GM21423 (cell line): ENCODE data around the gene ZNF101.
A peak's percentile ranks its signal among the peaks of the same experiment; 100 is the strongest.

Source experiments
- ATAC-seq: cut with Tn5 transposase; IDR thresholded peaks from one replicate; pipeline ENCODE4 v1.9.1; 2021; ENCODE audit warnings: mild to moderate bottlenecking, moderate library complexity; ENCODE audit not compliant: unreplicated experiment

The ZNF101 gene

DNA sequence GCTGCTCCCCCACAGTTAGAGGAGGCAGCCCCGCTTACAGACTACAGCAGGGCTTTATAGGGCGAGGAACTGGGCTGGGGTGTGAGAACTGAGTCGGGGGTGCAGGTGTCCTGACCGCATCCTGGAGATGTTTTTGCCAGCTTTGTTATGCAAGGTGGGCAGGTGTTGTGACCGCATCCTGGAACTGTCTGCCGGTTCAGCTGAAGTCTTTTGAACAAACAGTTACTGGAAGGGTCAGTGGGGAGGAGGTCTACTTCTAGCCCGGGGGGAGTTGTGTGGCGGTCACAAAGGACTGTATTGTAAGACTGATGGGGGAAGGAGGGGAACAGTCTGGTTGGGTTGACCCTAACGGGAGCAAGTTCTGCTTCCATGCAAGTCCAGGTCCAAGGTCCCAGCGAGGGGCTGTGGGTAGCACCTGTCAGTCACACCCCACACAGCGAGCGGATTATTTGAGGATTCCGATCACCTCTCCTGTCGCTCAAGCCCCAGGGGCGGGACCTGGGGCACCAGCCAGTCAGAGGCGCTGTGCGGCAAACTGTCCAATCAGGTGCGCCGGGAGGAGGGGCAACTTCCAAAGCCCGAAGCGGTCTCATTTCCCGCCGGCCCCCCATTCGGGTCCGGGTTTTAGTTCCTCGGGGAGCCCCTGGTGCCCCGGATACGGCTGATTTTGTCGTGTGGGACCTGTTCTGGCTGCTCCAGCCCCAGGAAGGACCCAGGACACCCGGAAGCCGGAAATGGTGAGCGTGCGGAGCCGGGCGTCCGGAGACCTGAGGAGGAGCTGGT, at the start of gene ZNF101:
Gene ZNF101 (plus strand): TSS at position 610 of the 783 bp plus-strand sequence. CDS start 125 bp downstream, at position 735.
- peak; percentile 59 for ATAC-seq

GRCh38 chr19:19619181-19619848, 49.3 kb upstream of the ZNF101 start:
- no peak for ATAC-seq

DNA sequence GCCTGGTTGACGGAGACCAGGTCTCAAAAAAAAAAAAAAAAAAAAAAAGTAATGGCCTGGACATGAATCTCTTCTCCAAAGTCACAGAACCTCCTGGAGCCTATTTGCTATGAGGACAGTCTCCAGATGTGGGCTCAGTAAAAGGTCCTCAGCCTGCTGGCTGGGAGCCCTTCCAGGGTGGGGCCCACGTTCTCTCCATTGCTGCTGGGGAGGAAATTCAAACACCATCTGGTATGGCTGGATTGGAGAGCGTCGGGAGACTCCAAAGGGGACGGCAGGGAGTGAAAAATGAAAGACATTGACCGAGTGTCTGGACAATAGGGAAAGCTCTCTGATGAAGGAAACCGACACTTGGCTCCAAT, 48.8 kb upstream of the ZNF101 start:
- no peak for ATAC-seq

- ATAC-seq, result no peak
Measured at GRCh38 chr19:19623383-19623782, 45.3 kb upstream of the ZNF101 start.

- ATAC-seq, result no peak
Measured at GRCh38 chr19:19624032-19624570, 44.5 kb upstream of the ZNF101 start.

DNA sequence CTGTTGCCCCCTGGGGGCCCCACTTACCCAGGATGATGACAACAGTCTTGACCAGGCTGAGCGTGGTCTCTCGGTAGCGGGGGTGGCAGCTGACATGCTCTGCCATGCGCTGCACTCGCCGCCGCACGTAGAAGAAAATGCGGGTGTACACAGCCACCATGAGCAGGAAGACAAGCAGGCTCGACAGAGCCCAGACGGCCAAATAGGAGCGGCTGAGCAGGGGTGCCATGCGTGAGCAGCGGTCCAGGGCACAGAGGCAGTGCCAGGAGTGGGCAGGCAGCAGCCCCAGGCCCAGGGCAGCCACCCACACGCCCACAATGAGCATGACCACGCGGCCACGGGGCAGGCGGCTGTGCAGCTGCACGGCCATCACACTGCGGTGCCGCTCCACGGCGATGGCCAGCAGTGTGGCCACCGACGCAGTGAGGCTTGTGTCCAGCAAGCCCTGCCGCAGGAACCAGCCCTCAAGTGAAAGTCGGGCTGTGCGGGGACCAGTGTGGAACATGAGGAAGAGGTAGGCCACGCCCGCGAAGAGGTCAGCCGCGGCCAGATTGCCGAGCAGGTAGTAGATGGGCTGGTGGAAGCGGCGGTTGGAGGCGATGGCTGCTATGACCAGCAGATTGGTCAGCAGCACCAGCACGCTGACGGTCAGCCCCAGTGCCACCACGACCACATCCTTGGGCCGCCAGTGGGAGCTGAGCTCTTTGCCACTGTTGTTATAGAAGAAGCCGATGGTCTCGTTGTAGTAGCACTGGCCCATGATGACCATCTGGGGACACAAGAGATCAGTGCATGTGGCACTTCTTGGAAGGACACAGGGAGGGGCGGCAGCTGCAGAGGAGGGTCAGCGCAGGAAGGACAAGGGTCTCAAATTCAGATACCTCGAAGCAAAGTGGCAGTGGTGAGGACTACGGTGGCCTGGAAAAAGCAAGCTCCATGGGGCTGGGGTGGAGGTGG, 41.8 kb upstream of the ZNF101 start:
- ATAC-seq, result no peak

GRCh38 chr19:19627621-19628500, 40.8 kb upstream of the ZNF101 start, which contains the start of gene LPAR2:
Gene LPAR2, minus strand, starts transcription at chr19:19628220. Its CDS starts 945 bp downstream, at chr19:19627275.
- peak; percentile 72 for ATAC-seq

DNA sequence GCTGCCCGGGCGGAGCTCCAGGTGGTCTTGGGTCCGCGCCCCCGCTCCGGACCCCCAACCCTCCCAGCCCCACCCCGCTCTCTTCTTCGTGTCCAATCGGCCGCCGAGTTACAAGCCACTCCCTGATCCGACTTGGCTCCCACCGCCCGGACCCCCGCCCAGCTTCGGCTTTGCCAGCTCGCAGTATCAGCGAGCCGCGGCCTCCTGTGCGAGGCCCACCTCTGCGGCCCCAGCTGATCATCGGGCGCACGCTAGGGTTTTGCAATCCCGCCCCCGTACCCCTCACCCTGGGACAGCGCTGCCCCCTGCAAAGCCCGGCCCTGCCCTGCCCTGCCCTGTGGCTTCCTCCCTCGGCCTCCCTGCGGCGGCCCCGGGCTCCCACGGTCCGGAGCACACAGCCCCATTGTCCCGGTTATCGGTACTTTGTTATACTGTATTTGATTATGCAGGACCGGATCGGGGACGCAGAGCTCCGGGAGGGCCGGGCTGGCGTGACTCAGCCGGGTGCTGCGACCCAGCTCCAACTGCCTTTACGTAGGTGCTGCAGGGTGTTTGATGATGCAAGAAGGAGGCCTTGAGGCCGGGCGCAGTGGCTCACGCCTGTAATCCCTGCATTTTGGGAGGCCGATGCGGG, 40.0 kb upstream of the ZNF101 start:
- ATAC-seq, result peak; percentile 14

- ATAC-seq, result no peak
Measured at GRCh38 chr19:19630062-19630414, 38.6 kb upstream of the ZNF101 start.

DNA sequence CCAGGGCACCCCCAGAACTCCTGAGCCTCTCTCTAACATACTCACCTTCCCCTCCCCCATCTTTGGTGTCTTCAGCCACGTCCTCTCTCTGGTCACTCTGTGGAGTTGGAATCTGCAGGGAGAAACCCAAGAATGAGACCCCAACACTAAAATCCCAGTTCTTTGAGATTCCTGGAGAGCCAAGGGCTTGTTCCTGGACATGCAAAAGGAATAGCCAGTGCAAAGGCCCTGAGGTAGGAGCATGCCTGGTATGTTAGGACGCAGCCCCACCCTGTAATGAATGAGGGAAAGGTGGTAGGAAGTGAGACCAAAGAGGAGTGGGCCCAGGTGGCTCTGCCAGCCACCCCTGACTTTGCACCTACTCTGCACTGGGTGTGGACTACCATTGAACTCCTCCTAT, 38.2 kb upstream of the ZNF101 start:
- ATAC-seq, result no peak

- ATAC-seq, result no peak
Measured at GRCh38 chr19:19631346-19631745, 37.3 kb upstream of the ZNF101 start.

- no peak for ATAC-seq
Measured at GRCh38 chr19:19632661-19633060, 36.0 kb upstream of the ZNF101 start.

- ATAC-seq, result no peak
Measured at GRCh38 chr19:19633711-19634515, 34.7 kb upstream of the ZNF101 start.

- no peak for ATAC-seq
Measured at GRCh38 chr19:19634516-19635312, 33.9 kb upstream of the ZNF101 start.

- no peak for ATAC-seq
Measured at GRCh38 chr19:19635313-19635702, 33.3 kb upstream of the ZNF101 start.

DNA sequence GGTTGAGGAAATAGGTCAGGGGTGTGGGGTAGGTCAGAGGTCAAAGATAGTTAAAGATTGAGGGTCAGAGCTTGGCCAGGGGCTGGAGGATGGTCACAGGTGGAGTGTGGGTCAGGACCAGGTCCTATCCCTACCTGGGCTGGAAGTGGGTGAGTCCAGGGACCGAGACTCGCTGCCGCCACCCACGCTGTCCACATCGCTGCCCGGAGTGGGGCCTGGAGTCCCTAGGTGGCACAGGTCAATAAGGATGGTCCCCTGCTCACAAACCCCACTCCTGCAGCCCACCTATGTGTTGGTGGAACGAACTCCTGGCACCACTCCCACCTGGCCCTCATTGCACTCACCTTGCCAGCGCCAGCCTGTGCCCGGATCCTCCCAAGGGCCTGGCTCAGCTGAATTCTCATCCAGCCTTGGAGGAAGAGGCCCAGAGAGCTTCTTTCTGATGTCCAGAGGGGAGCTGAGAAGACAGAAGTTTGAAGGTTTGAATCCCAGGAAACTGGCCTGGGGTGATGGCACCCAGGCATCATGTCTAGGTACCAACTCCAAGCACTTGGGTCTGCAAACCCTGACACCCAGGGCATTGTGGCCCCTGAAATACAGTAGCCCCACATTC, 32.0 kb upstream of the ZNF101 start:
- no peak for ATAC-seq

DNA sequence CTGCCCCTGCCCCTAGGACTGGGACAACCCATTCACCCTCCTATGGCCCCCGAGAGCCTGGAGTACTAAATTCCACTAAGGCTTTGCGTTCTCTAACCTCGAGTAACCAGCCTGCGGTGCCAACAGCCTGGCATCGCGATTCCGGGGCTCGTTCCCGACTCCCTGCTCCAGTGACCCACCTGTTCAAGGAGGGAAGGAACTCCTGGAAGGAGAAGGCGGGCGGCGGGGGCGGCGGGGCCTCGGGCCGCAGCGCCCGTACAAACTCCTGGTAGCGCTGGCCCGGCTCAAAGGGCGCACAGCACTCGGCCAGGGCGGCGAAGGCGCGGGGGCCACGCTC, 31.5 kb upstream of the ZNF101 start:
- ATAC-seq, result no peak
